PC-9 (cell line): ENCODE data around the gene IFNA4.

ENCODE experiments used
- CTCF ChIP-seq: fragments of 200-600 bp; sonication (generic); conservative IDR thresholded peaks from 2 replicates; pipeline ENCODE4 v1.6.1; 2017; ENCODE audit warnings: mixed run types, antibody characterized with exemption, mild to moderate bottlenecking, moderate library complexity
- EZH2 ChIP-seq: fragments of 200-600 bp; sonication (generic); IDR thresholded peaks from 2 replicates; pipeline ENCODE4 v1.8.0; 2017; ENCODE audit warnings: antibody characterized with exemption, low read depth

GRCh38 chr9:21171351-21171750 is 16.0 kb downstream of the IFNA4 start:
- no peak for TF ChIP-seq CTCF
- no peak for TF ChIP-seq EZH2
